GM12872 (cell line): ENCODE results near the gene CAMSAP2.

Experiments
- CTCF ChIP-seq: IDR thresholded peaks from 3 replicates; pipeline ENCODE4 v1.5.1; 2011; ENCODE audit warnings: low read depth, mild to moderate bottlenecking, low read length, moderate library complexity; ENCODE audit not compliant: insufficient read depth

The CAMSAP2 gene

GRCh38 chr1:200775850-200776249, 37.2 kb downstream of the CAMSAP2 start:
- TF ChIP-seq CTCF: no peak

- TF ChIP-seq CTCF: no peak
Observed at GRCh38 chr1:200776949-200777348, 38.3 kb downstream of the CAMSAP2 start.

- TF ChIP-seq CTCF: no peak
Observed at GRCh38 chr1:200778766-200779165, 40.1 kb downstream of the CAMSAP2 start.

- TF ChIP-seq CTCF: no peak
Observed at GRCh38 chr1:200779326-200779725, 40.6 kb downstream of the CAMSAP2 start.

GRCh38 chr1:200780545-200781369, 42.1 kb downstream of the CAMSAP2 start:
- TF ChIP-seq CTCF: no peak

- no peak for TF ChIP-seq CTCF
Observed at GRCh38 chr1:200783926-200784325, 45.2 kb downstream of the CAMSAP2 start.

GRCh38 chr1:200784576-200784975, 45.9 kb downstream of the CAMSAP2 start:
- no peak for TF ChIP-seq CTCF
